ENCODE data around the gene C2CD5. TPM values are rescaled to one million over a fixed set of nuclear protein-coding genes. Genes with fewer than 3 reads are reported as not detected.

The C2CD5 gene
- polyA plus RNA-seq, 1 donor from 2014 or later: 171 TPM

GRCh38 chr12:22529281-22530060 lies 14.9 kb downstream of the C2CD5 start:
- Histone ChIP-seq H4K20me1 (ENCODE audit: insufficient read depth) (no peaks in the 10 kb centered on the region), H3F3A (ENCODE audit: insufficient read depth, low read length, poor library complexity, severe bottlenecking) (no peaks in the 10 kb centered on the region), H3K9ac (ENCODE audit: low read length) (no peak overlapping the region), H3K9me2 (ENCODE audit: insufficient read depth, low read length) (no peaks in the 10 kb centered on the region), H3K9me3 (ENCODE audit: low read length) (peaks cover 6% of the 10 kb centered on the region), H3K4me2 (ENCODE audit: low read length) (no peak overlapping the region), H2AFZ (ENCODE audit: low read depth, low read length) (no peak overlapping the region), H3K27me3 (ENCODE audit: insufficient read depth, low read depth, low read length) (no peaks in the 10 kb centered on the region), H3K36me3 (ENCODE audit: insufficient read depth, low read length) (peaks cover 28% of the 10 kb centered on the region), H3K79me2 (replicated peaks; ENCODE audit: insufficient read depth, low read length) (no peaks in the 10 kb centered on the region), H3K27ac (ENCODE audit: low read length) (no peak overlapping the region), H3K4me3 (ENCODE audit: low read length) (no peak overlapping the region)
- no peak for TF ChIP-seq REST (IDR thresholded peaks at IDR 0.05; ENCODE audit: borderline replicate concordance)
- TF ChIP-seq CTCF (IDR thresholded peaks at IDR 0.05; ENCODE audit: poor library complexity, severe bottlenecking): peak; percentile 13

- Histone ChIP-seq H3K9me2 (ENCODE audit: insufficient read depth, low read length) (no peaks in the 10 kb centered on the region), H3K9ac (ENCODE audit: low read length) (no peak overlapping the region), H3K27me3 (ENCODE audit: insufficient read depth, low read depth, low read length) (no peaks in the 10 kb centered on the region), H3K27ac (ENCODE audit: low read length) (no peak overlapping the region), H3K4me2 (ENCODE audit: low read length) (no peak overlapping the region), H3K4me3 (ENCODE audit: low read length) (no peak overlapping the region), H3F3A (ENCODE audit: insufficient read depth, low read length, poor library complexity, severe bottlenecking) (no peaks in the 10 kb centered on the region), H2AFZ (ENCODE audit: low read depth, low read length) (no peak overlapping the region), H3K9me3 (ENCODE audit: low read length) (peaks cover 6% of the 10 kb centered on the region), H4K20me1 (ENCODE audit: insufficient read depth) (no peaks in the 10 kb centered on the region), H3K79me2 (replicated peaks; ENCODE audit: insufficient read depth, low read length) (no peaks in the 10 kb centered on the region), H3K36me3 (ENCODE audit: insufficient read depth, low read length) (peaks cover 23% of the 10 kb centered on the region)
- TF ChIP-seq MXI1 (conservative IDR thresholded peaks at IDR 0.05; ENCODE audit: poor library complexity, severe bottlenecking) (no peak), SMC3 (conservative IDR thresholded peaks at IDR 0.05; ENCODE audit: poor library complexity) (no peak), TAF1 (IDR thresholded peaks at IDR 0.05; ENCODE audit: low read depth) (no peak), CTCF (IDR thresholded peaks at IDR 0.05; ENCODE audit: poor library complexity, severe bottlenecking) (no peak), RAD21 (conservative IDR thresholded peaks at IDR 0.05) (no peak), EP300 (conservative IDR thresholded peaks at IDR 0.05; ENCODE audit: poor library complexity, severe bottlenecking) (no peak), EZH2 (IDR thresholded peaks at IDR 0.05; ENCODE audit: borderline replicate concordance, insufficient read depth, low read length, poor library complexity, severe bottlenecking) (no peak), POLR2AphosphoS5 (IDR thresholded peaks at IDR 0.05) (no peak), REST (IDR thresholded peaks at IDR 0.05; ENCODE audit: borderline replicate concordance) (no peak)
These were observed 16.3 kb downstream of the C2CD5 start for GRCh38 chr12:22527999-22528398.

Measured in neural cell (in vitro differentiated cells).